Measurements from ENCODE around the gene RERE.

The RERE gene

GRCh38 chr1:8312235-8313218 lies 504.9 kb downstream of the RERE start:
- DNase-seq, result peak in 1 of 2 experiments; percentile 43

GRCh38 chr1:8311068-8311718 lies 506.2 kb downstream of the RERE start:
- DNase-seq, result no peak

GRCh38 chr1:8307628-8308027 lies 509.8 kb downstream of the RERE start:
- no peak for DNase-seq

DNA sequence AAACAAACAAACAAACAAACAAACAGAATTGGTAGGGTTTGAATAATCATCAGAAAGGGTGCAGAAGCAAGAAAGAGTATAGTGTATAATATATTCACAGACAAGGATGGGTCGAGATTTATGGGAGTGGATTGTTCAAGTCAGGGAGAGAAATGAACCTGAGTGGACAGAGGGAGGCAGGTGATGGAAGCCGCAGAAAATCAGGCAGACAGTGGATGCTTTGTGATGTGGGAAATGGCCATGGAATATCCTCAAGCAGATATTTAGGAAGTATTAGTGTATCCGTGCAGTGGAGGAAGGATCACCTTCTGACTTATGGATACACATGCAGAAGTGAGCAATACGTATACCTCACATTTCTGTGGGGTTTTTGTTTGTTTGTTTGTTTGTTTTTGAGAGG lies 513.6 kb downstream of the RERE start:
- DNase-seq, result no peak

DNA sequence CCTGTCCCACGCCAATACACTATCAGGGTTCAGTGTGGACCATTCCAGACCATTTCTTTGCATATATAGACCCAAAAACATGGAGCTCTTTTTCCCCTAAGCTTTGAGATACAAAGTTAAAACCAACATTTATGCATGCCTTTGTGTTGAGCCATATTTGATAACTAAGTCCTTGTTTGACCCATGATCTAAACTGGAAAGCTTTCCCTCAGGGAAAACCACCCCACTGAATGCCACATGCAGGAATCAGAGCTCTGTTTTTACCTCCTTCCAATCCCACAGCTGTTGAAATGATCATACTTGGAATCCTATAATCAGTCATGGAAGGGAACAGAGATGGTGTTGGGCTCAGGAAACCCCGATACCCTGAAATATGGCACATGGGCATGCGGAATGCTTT lies 514.3 kb downstream of the RERE start:
- no peak for DNase-seq

Data from NCI-H526 (cell line).